Measurements from ENCODE around the gene WDR88.

The WDR88 gene

GRCh38 chr19:33132021-33132420 lies at the start of gene WDR88:
Gene WDR88, plus strand, starts transcription at chr19:33132114. Its CDS starts 56 bp downstream, at chr19:33132170.
- no peak within 1 kb of the TSS for H3K4me3 Mint-ChIP-seq
- peaks cover 15% of the 10 kb centered on the region for H3K36me3 Mint-ChIP-seq (ENCODE audit: low read depth)
- no peaks in the 10 kb centered on the region for H3K4me1 Mint-ChIP-seq (ENCODE audit: low read depth)
- no peak within 1 kb of the TSS for H3K27ac Mint-ChIP-seq
- no peaks in the 10 kb centered on the region for H3K9me3 Mint-ChIP-seq
- no peak for DNase-seq (ENCODE audit: low spot score)
- H3K27me3 Mint-ChIP-seq (ENCODE audit: low read depth), result no peaks in the 10 kb centered on the region

GRCh38 chr19:33085570-33086128 lies 46.3 kb upstream of the WDR88 start:
- Mint-ChIP-seq H3K9me3 (no peaks in the 10 kb centered on the region), H3K36me3 (ENCODE audit: low read depth) (peaks cover 16% of the 10 kb centered on the region), H3K4me1 (ENCODE audit: low read depth) (peaks cover 13% of the 10 kb centered on the region), H3K4me3 (no peak overlapping the region), H3K27me3 (ENCODE audit: low read depth) (no peaks in the 10 kb centered on the region), H3K27ac (no peak overlapping the region)
- DNase-seq (ENCODE audit: low spot score), result no peak

- H3K4me1 Mint-ChIP-seq (ENCODE audit: low read depth), result peaks cover 5% of the 10 kb centered on the region
- H3K27ac Mint-ChIP-seq, result no peak overlapping the region
- DNase-seq (ENCODE audit: low spot score), result no peak
- H3K27me3 Mint-ChIP-seq (ENCODE audit: low read depth), result no peaks in the 10 kb centered on the region
- H3K36me3 Mint-ChIP-seq (ENCODE audit: low read depth), result peaks cover 15% of the 10 kb centered on the region
- no peak overlapping the region for H3K4me3 Mint-ChIP-seq
- no peaks in the 10 kb centered on the region for H3K9me3 Mint-ChIP-seq
Measured at GRCh38 chr19:33086955-33087354, 45.0 kb upstream of the WDR88 start.

DNA sequence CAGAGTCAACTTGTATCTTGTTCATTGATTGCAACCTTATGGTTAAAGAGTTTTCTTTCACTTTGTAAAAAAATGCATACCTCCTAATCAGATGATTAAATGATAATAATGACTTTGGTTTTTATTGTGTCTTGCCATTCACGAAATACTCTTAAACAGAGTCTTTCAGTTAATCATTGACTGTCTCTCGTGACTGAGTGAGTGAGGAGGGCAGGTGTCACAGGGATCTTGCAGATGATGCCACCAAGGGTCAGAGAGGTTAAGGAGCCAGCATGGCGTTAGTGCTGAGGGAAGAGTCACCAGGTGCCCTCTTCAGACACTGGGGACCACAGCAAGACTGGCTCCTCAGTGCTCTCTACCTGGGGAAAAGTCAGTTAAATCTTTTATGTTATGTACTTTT lies 42.9 kb upstream of the WDR88 start:
- Mint-ChIP-seq H3K4me1 (ENCODE audit: low read depth) (no peaks in the 10 kb centered on the region), H3K36me3 (ENCODE audit: low read depth) (peaks cover 23% of the 10 kb centered on the region), H3K4me3 (no peak overlapping the region), H3K27ac (no peak overlapping the region), H3K27me3 (ENCODE audit: low read depth) (no peaks in the 10 kb centered on the region), H3K9me3 (no peaks in the 10 kb centered on the region)
- DNase-seq (ENCODE audit: low spot score), result no peak

DNA sequence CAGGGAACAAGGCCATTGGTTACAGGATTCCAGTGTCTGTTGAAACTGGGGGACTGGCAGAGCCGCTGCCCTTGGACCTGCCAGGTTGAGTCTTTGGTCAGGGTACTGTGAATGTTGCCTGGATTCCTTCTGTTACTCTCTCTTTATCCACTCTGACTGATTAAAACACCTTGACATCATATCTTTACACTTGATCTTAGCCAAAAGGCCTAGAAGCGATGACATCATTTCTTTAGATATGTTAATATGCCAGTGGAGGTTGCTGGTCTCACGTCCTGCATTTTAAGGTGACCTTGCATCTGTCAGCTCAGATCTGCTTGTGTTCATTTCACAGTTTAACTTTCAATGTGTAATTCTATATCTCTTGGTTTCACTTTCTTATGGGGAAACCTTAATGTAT lies 41.7 kb upstream of the WDR88 start:
- Mint-ChIP-seq H3K9me3 (no peaks in the 10 kb centered on the region), H3K27me3 (ENCODE audit: low read depth) (no peaks in the 10 kb centered on the region), H3K4me1 (ENCODE audit: low read depth) (no peaks in the 10 kb centered on the region), H3K27ac (no peak overlapping the region), H3K36me3 (ENCODE audit: low read depth) (peaks cover 27% of the 10 kb centered on the region), H3K4me3 (no peak overlapping the region)
- DNase-seq (ENCODE audit: low spot score), result no peak

DNA sequence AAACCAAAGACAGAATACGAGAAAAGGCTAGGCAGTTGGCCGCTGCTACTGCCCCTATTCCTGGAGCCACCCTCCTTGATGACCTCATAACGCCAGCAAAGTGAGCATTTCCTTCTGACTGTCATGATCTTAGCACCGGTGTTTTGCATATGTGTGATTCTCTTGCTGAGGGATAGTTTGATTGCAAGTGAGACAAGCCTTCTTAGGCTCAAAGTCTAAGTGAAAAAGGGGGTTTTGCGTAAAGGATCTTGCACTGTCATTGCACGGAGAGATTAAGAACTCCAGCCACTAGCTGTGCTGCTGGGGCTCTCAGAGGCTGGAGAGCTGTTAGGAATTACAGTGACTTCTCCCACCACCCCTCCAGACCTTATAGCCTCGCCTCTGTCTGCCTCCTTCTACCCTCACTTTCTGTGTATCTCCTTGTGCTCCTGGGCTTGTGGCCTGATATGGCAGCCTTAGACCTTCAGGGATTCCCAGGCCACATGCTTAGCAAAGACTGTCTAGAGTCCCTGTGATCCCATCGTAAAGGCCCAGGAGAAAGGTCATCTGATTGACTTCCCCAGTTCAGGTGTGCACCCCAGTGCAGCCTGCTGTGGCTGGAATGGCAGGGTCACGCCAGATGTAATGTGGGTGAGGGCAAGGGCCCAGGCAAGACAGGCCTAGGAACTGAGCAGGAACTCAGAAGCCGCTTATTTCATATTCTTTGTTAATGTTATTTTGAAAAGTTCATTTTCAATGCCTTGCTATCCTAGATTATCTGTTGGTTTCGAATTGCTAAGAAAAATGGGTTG lies 38.3 kb upstream of the WDR88 start:
- H3K27me3 Mint-ChIP-seq (ENCODE audit: low read depth), result no peaks in the 10 kb centered on the region
- no peaks in the 10 kb centered on the region for H3K4me1 Mint-ChIP-seq (ENCODE audit: low read depth)
- H3K27ac Mint-ChIP-seq, result no peak overlapping the region
- DNase-seq (ENCODE audit: low spot score), result no peak
- no peaks in the 10 kb centered on the region for H3K9me3 Mint-ChIP-seq
- H3K36me3 Mint-ChIP-seq (ENCODE audit: low read depth), result peaks cover 44% of the 10 kb centered on the region
- H3K4me3 Mint-ChIP-seq, result no peak overlapping the region

DNA sequence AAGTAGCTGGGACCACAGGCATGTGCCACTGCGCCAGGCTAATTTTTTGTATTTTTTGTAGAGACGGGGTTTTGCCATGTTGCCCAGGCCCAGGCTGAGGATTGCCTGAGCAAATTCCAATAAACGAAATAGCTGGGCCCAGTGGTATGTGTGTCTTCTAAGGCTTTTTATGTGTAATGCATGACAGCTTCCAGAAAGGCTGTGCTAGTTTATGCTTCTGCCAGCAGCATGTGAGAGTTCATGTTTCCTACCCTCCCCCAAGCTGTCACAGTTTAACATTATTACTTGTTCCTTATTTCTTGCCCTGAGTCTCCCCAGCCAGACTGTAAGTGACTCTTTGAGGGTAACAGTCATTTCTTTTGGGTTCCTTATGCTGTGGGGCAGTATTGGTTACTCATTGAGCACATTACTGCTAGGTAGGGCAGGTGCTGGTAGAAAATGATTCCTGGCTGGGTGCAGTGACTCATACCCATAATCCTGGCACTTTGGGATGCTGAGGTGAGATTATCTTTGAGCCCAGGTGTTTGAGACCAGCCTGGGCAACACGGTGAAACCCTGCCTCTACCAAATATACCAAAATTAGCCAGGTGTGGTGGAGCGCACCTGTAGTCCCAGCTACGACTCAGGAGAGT lies 37.4 kb upstream of the WDR88 start:
- H3K27me3 Mint-ChIP-seq (ENCODE audit: low read depth), result no peaks in the 10 kb centered on the region
- H3K27ac Mint-ChIP-seq, result no peak overlapping the region
- no peak overlapping the region for H3K4me3 Mint-ChIP-seq
- no peaks in the 10 kb centered on the region for H3K4me1 Mint-ChIP-seq (ENCODE audit: low read depth)
- peaks cover 43% of the 10 kb centered on the region for H3K36me3 Mint-ChIP-seq (ENCODE audit: low read depth)
- no peak for DNase-seq (ENCODE audit: low spot score)
- no peaks in the 10 kb centered on the region for H3K9me3 Mint-ChIP-seq

GRCh38 chr19:33096005-33096404 lies 35.9 kb upstream of the WDR88 start:
- no peak for DNase-seq (ENCODE audit: low spot score)
- no peak overlapping the region for H3K27ac Mint-ChIP-seq
- no peaks in the 10 kb centered on the region for H3K4me1 Mint-ChIP-seq (ENCODE audit: low read depth)
- peaks cover 40% of the 10 kb centered on the region for H3K36me3 Mint-ChIP-seq (ENCODE audit: low read depth)
- no peak overlapping the region for H3K4me3 Mint-ChIP-seq
- H3K27me3 Mint-ChIP-seq (ENCODE audit: low read depth), result no peaks in the 10 kb centered on the region
- H3K9me3 Mint-ChIP-seq, result no peaks in the 10 kb centered on the region

DNA sequence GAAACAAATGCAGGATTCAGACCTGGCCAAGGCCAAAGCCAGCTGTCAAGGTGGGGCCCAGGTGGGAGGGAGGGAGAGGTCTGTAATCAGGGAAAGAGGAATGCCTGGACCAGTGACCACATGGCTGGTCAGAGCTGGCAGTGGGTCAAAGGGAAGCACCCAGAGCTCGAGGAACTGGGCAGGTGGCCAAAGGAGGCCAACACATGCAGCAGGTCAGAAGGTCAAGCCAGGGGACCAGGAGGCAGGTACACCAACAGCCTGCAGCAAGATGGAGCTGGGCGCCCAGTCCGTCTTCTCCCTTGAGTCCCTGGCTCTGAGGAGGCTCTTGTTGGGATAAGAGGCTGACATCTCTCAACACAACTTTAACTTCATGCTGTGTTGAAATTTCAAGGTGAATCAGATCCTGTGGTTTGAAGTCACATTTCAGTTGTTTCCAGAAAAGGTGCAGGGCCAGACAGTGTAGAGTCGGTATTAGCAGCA lies 33.8 kb upstream of the WDR88 start:
- no peaks in the 10 kb centered on the region for H3K4me1 Mint-ChIP-seq (ENCODE audit: low read depth)
- H3K36me3 Mint-ChIP-seq (ENCODE audit: low read depth), result peaks cover 46% of the 10 kb centered on the region
- no peak overlapping the region for H3K4me3 Mint-ChIP-seq
- no peak for DNase-seq (ENCODE audit: low spot score)
- no peak overlapping the region for H3K27ac Mint-ChIP-seq
- no peaks in the 10 kb centered on the region for H3K27me3 Mint-ChIP-seq (ENCODE audit: low read depth)
- no peaks in the 10 kb centered on the region for H3K9me3 Mint-ChIP-seq

DNA sequence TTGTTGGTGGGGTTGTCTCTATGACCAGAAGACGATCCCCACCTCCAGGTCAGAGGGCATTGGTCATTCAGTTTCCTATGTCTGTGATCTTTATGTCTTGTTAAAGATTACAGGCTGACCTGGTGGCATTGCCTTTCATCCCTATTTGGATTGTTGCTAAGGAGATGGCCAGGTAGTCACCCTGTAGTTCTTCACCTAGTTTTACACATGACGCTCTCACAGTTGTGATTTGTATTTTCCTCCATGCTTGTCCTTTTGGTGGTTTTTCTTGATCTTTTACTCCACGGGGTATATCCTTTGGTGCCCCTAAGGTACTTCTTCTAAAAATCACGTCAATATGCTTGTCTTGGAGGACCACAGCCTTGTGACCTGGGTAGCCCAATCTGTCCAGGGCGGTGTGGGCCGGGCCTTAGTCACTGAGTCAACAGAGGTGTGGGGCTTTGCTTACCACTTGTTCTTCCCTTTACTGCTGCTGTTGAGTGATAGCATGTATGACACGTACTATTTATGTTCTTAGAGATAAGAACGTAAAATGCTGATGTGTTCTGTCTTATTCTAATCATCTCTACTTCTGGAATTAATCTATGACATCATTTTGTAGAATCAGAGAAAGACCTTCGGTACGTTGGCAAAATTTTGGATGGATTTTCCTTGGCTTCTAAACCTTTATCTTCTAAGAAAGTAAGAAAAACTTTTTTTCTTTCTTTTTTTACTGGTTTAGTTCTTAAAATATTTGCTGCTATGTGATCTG lies 30.8 kb upstream of the WDR88 start:
- Mint-ChIP-seq H3K27ac (no peak overlapping the region), H3K4me3 (no peak overlapping the region)
- DNase-seq (ENCODE audit: low spot score), result no peak

DNA sequence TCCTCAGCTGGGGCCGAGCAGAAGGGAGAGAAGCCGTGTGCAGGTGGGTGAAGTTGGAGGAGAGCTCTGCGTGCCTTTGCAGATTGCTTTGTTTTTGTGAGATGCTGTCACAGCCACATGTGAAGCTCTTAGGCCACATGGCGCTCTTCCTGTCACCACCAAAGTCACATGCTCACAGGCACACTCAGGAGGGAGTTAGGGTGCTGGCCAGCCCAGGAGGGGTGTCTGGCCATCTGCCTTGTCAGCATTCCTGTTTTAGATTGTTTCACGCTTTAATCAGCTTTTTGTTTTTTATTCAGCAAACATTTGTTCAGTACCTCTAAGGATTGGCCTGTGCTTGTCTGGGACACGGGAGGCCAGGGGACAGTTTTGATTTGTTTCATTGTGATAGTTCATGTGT lies 29.0 kb upstream of the WDR88 start:
- Mint-ChIP-seq H3K4me3 (no peak overlapping the region), H3K9me3 (no peaks in the 10 kb centered on the region), H3K27me3 (ENCODE audit: low read depth) (no peaks in the 10 kb centered on the region), H3K36me3 (ENCODE audit: low read depth) (peaks cover 45% of the 10 kb centered on the region), H3K27ac (no peak overlapping the region), H3K4me1 (ENCODE audit: low read depth) (no peaks in the 10 kb centered on the region)
- no peak for DNase-seq (ENCODE audit: low spot score)

More for the DNA sequence above, 30.8 kb upstream of the WDR88 start:
- Mint-ChIP-seq H3K9me3 (no peaks in the 10 kb centered on the region), H3K27me3 (ENCODE audit: low read depth) (no peaks in the 10 kb centered on the region), H3K36me3 (ENCODE audit: low read depth) (peaks cover 49% of the 10 kb centered on the region), H3K4me1 (ENCODE audit: low read depth) (no peaks in the 10 kb centered on the region)

- no peak for DNase-seq (ENCODE audit: low spot score)
- Mint-ChIP-seq H3K9me3 (no peaks in the 10 kb centered on the region), H3K36me3 (ENCODE audit: low read depth) (peaks cover 43% of the 10 kb centered on the region)
Measured at GRCh38 chr19:33108161-33108560, 23.8 kb upstream of the WDR88 start.

DNA sequence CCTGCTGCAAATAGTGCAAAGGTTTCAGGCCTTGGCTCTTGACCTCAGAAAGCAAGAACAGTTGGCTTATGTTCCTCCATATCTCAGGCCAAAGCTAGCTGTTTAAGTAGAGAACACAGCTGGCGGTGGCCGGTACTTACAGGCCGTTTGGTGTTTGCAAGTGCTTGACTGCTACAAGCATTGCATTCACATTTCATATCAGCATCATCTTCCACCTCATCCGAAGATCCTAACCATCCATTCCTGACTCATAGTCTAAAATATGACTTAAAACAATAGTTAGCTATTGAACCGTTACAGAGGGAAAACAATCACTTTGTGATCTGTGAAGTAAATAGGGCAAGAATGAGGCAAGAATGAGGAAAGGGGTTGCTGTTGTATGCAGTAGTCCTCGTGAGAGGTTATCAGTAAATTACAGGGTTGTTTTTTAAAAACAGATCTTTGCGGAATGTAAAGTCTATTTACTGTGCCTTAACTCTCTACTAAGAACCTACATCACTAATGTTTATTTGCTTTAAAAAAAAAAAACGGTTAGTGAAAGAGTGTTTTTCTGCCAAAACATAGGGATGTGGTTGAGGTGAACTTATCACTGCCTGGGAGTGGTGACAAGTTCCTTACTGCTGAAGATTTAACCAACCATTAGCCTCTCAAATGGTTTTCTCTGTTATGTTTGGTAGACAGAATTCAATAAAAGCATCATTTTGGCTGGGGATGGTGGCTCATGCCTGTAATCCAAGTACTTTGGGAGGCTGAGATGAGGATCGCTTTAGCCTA lies 21.6 kb upstream of the WDR88 start:
- Mint-ChIP-seq H3K27me3 (ENCODE audit: low read depth) (no peaks in the 10 kb centered on the region), H3K27ac (no peak overlapping the region), H3K9me3 (no peaks in the 10 kb centered on the region), H3K4me1 (ENCODE audit: low read depth) (no peaks in the 10 kb centered on the region), H3K36me3 (ENCODE audit: low read depth) (peaks cover 33% of the 10 kb centered on the region), H3K4me3 (no peak overlapping the region)
- no peak for DNase-seq (ENCODE audit: low spot score)

More at GRCh38 chr19:33108161-33108560, 23.8 kb upstream of the WDR88 start:
- H3K4me1 Mint-ChIP-seq (ENCODE audit: low read depth), result no peaks in the 10 kb centered on the region
- H3K4me3 Mint-ChIP-seq, result no peak overlapping the region
- H3K27me3 Mint-ChIP-seq (ENCODE audit: low read depth), result no peaks in the 10 kb centered on the region
- H3K27ac Mint-ChIP-seq, result no peak overlapping the region
